NCI-H128 (cell line): ENCODE data around the gene RANBP3.
"Not testable (repeated sequence)": the region's sequence is repeated elsewhere in the genome, so short reads cannot be mapped to it uniquely, and the experiment has no call there.

Source experiments
- DNase-seq: peaks from one replicate; lab custom pipeline; 2025; ENCODE audit not compliant: unreplicated experiment; lab: John Stamatoyannopoulos, UW

RANBP3 gene

GRCh38 chr19:5891938-5892771 is 85.8 kb downstream of the RANBP3 start:
- no peak for DNase-seq

DNA sequence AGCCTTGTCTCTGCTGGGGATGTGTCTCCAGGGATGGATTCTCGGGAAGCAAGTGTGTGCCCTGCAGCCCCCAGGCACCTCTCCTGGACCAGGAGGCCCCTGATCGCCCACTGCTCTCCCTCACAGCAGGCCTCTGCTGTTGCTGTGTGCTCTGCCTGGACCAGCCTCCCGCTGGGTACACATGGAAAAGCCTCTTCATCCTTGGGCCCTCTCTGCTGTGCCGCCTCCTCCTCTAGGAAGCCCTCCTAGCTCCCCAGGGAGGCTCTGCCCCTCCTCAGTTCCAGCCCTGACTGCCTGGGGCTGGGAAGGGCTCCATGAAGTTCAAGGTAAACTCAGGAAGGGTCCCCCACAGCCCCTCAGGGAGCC is 86.4 kb downstream of the RANBP3 start:
- DNase-seq, result no peak

GRCh38 chr19:5890099-5890498 is 87.8 kb downstream of the RANBP3 start:
- no peak for DNase-seq

GRCh38 chr19:5889288-5889971 is 88.5 kb downstream of the RANBP3 start:
- no peak for DNase-seq

GRCh38 chr19:5884065-5884811 is 93.7 kb downstream of the RANBP3 start:
- not testable (repeated sequence) for DNase-seq

GRCh38 chr19:5883157-5883873 is 94.6 kb downstream of the RANBP3 start:
- DNase-seq, result not testable (repeated sequence)

GRCh38 chr19:5882421-5882968 is 95.4 kb downstream of the RANBP3 start:
- DNase-seq, result no peak

- no peak for DNase-seq
Observed at GRCh38 chr19:5881543-5882299, 96.2 kb downstream of the RANBP3 start.

GRCh38 chr19:5880604-5881078 is 97.3 kb downstream of the RANBP3 start:
- no peak for DNase-seq

DNA sequence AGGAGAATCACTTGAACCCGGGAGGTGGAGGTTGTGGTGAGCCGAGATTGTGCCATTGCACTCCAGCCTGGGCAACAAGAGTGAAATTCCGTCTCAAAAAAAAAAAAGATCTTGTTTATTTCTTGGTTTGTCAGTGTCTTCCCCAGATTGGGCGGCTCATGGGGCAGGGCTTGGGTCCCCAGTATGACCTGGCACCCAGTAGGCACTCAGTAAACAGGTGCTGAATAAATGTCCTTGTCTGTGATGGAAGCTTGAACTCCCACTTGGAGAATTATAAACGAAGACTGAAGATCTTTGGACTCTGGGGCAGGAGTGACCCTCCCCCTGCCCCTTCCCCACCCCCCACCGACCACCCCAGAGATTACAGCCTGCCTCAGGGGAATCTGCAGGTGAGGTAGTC is 97.7 kb downstream of the RANBP3 start:
- no peak for DNase-seq

GRCh38 chr19:5877882-5878281 is 100.1 kb downstream of the RANBP3 start:
- no peak for DNase-seq

DNA sequence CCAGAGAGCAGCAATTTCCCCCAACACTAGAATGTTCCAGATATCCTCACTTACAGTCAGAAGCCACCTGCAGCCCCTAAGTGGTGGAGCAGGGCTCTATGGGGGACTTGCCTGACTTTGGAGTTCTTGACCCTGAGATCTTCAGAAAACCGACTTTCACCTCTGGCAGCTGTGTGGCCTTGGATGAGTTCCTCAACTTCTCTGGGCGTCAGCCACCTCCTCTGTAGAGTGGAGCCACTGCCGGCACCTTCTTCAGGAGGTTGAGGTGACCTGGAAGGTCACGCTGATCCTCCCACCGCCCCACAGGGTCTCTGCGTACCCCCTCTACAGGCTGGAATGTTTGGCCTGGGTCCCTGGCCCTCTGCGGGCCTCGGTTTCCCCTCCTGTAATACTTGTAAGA is 100.5 kb downstream of the RANBP3 start:
- no peak for DNase-seq

GRCh38 chr19:5874496-5874895 is 103.4 kb downstream of the RANBP3 start:
- DNase-seq, result not testable (repeated sequence)

GRCh38 chr19:5873617-5874199 is 104.2 kb downstream of the RANBP3 start:
- no peak for DNase-seq

DNA sequence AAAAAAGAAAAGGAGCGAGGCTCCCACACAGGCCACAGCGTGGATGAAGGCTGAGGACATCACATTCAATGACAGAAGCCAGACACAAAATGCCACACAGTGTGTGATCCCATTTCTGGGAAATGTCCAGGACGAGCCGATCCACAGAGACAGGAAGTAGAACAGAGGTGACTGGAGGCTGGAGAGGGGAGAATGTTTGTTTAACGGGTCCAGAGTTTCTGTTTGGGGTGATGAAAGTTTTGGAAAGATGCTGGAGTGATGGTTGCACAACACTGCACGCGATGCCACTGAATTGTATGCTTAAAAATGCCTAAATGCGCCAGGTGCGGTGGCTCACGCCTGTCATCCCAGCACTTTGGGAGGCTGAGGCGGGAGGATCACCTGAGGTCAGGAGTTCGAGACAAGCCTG is 107.0 kb downstream of the RANBP3 start:
- no peak for DNase-seq

- DNase-seq, result no peak
Observed at GRCh38 chr19:5867201-5868136, 110.5 kb downstream of the RANBP3 start.
